IPS DF 4.7 (cell line): ENCODE data around the gene RBP5.

ENCODE experiments used
- DNase-seq: peaks from one replicate; pipeline ENCODE4 v3.0.0-alpha.2; 2013; ENCODE audit warnings: low spot score; ENCODE audit errors: extremely low read depth

Gene RBP5

GRCh38 chr12:7075939-7076338, 52.8 kb downstream of the RBP5 start:
- DNase-seq, result no peak

- no peak for DNase-seq
These were observed 53.2 kb downstream of the RBP5 start for GRCh38 chr12:7075518-7075917.

GRCh38 chr12:7073946-7074345, 54.7 kb downstream of the RBP5 start:
- no peak for DNase-seq
